A673 (cell line): ENCODE measurements around the gene ASB3. TPM values are rescaled to one million over a fixed set of nuclear protein-coding genes. Genes with fewer than 3 reads are reported as not detected.

Experiments used
- BruUV-seq: library from RNA; stranded (reverse); fragments of 400-500 nt; replicated peaks from 2 replicates; lab custom pipeline; 2021; lab: Mats Ljungman, UMichigan
- CTCF ChIA-PET: fragments of 300-600 bp; sonication (Branson Sonifier 250); formaldehyde crosslinking; loops from one replicate; lab custom pipeline; 2022; ENCODE audit warnings: antibody characterized with exemption; lab: Charles Lee
- POLR2A ChIA-PET: fragments of 300-600 bp; sonication (Branson Sonifier 250); formaldehyde crosslinking; loops from one replicate; lab custom pipeline; 2022; ENCODE audit warnings: antibody characterized with exemption; ENCODE audit not compliant: low non-redundant PET; lab: Charles Lee
- DNase-seq: peaks from one replicate; pipeline ENCODE4 v3.0.0-alpha.2; 2015; ENCODE audit warnings: low spot score
- H3K27ac ChIP-seq: fragments of 200-600 bp; sonication (generic); 2 replicates; pipeline ENCODE4 v1.5.1; 2016; ENCODE audit warnings: mixed run types, low read depth, mild to moderate bottlenecking, mixed read lengths, antibody characterized with exemption, low read length; ENCODE audit not compliant: poor library complexity, severe bottlenecking
- H3K27me3 ChIP-seq: fragments of 200-600 bp; sonication (generic); replicated peaks from 2 replicates; pipeline ENCODE4 v1.6.1; 2017; ENCODE audit warnings: mixed run types, low read depth, mild to moderate bottlenecking, mixed read lengths, antibody characterized with exemption, low read length; ENCODE audit not compliant: insufficient read depth, poor library complexity
- H3K36me3 ChIP-seq: fragments of 200-600 bp; sonication (generic); 2 replicates; pipeline ENCODE4 v1.6.1; 2016; ENCODE audit warnings: mixed run types, mild to moderate bottlenecking, mixed read lengths, antibody characterized with exemption, low read length; ENCODE audit not compliant: insufficient read depth, poor library complexity, severe bottlenecking
- H3K4me1 ChIP-seq: fragments of 200-600 bp; sonication (generic); 2 replicates; pipeline ENCODE4 v1.6.1; 2017; ENCODE audit warnings: mixed run types, mild to moderate bottlenecking, mixed read lengths, antibody characterized with exemption, low read length; ENCODE audit not compliant: insufficient read depth, poor library complexity, severe bottlenecking
- H3K4me3 ChIP-seq: fragments of 200-600 bp; sonication (generic); 2 replicates; pipeline ENCODE4 v1.5.1; 2016; ENCODE audit warnings: low read depth, mixed run types, mild to moderate bottlenecking, mixed read lengths, low read length; ENCODE audit not compliant: poor library complexity, severe bottlenecking
- H3K9me3 ChIP-seq: fragments of 200-600 bp; sonication (generic); 2 replicates; pipeline ENCODE4 v1.6.1; 2016; ENCODE audit warnings: mixed run types, low read depth, mild to moderate bottlenecking, mixed read lengths, antibody characterized with exemption, low read length; ENCODE audit not compliant: poor library complexity, severe bottlenecking
- CTCF ChIP-seq: fragments of 300-800, 200-600 bp; sonication (generic); conservative IDR thresholded peaks from 2 replicates; pipeline ENCODE4 v1.5.1; 2017; ENCODE audit warnings: low read depth, mild to moderate bottlenecking, antibody characterized with exemption, low read length, moderate library complexity, mixed read lengths
- EZH2 ChIP-seq: fragments of 200-600 bp; sonication (generic); IDR thresholded peaks from 2 replicates; pipeline ENCODE4 v1.6.1; 2017; ENCODE audit warnings: borderline replicate concordance, low read depth, mild to moderate bottlenecking, mixed read lengths, antibody characterized with exemption, low read length; ENCODE audit not compliant: poor library complexity, severe bottlenecking
- intact Hi-C: fragments of 100-400 bp; cut with micrococcal nuclease; formaldehyde crosslinking; loops from one replicate; pipeline ENCODE4 v1.10.0; 2022; ENCODE audit not compliant: unreplicated experiment
- total RNA-seq: library from RNA; stranded (reverse); gene quantifications from 2 replicates; pipeline ENCODE4 v1.2.3, GENCODE V29; 2021

The ASB3 gene
- total RNA-seq, 1 experiment from 2014 or later = 18.7 TPM

DNA sequence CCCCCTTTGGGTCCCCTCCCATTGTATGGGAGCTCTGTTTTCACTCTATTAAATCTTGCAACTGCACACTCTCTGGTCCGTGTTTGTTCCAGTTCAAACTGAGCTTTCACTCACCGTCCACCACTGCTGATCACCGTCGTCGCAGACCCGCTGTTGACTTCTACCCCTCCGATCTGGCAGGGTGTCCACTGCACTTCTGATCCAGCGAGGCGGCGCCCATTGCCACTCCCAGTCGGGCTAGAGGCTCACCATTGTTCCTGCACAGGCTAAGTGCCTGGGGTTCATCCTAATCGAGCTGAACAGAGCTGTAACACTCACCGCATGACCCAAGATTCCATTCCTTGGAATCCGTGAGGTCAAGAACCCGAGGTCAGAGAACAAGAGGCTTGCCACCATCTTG lies 30.1 kb downstream of the ASB3 start:
- H3K4me3 ChIP-seq = no peak overlapping the region
- no peaks in the 10 kb centered on the region for H3K9me3 ChIP-seq
- DNase-seq = no peak
- TF ChIP-seq EZH2 = no peak
- no peak for TF ChIP-seq CTCF
- intact Hi-C loops = no loop called here
- no peak overlapping the region for H3K27ac ChIP-seq
- H3K36me3 ChIP-seq = no peaks in the 10 kb centered on the region
- ChIA-PET CTCF (no interaction called here), POLR2A (no interaction called here)
- H3K27me3 ChIP-seq = no peaks in the 10 kb centered on the region
- H3K4me1 ChIP-seq = no peaks in the 10 kb centered on the region
- no TSS peak for BruUV-seq

DNA sequence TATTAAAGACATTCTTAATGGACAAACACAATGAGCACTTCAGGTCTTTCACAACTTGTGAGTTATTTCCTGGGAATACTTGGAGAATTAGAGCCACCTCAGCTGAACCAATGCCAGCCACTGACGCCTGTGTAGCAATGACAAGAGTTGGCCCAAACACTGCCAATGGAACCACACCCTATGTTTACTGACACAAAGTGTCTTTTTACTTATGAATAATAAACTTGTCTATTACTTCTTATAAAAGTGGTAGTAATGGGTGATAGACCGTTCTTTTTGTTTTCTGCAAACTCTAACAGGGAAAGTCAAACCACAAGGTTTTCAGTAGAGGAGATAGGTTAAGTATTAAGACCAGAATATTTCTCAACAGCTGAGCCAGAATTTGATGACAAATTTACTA lies 31.6 kb downstream of the ASB3 start:
- no TSS peak for BruUV-seq
- no peak for DNase-seq
- TF ChIP-seq EZH2 (no peak), CTCF (no peak)
- H3K4me3 ChIP-seq = no peak overlapping the region
- H3K27ac ChIP-seq = no peak overlapping the region
- H3K36me3 ChIP-seq = no peaks in the 10 kb centered on the region
- ChIA-PET CTCF (no interaction called here), POLR2A (no interaction called here)
- no peaks in the 10 kb centered on the region for H3K4me1 ChIP-seq
- intact Hi-C loops = no loop called here
- no peaks in the 10 kb centered on the region for H3K9me3 ChIP-seq
- H3K27me3 ChIP-seq = no peaks in the 10 kb centered on the region

- intact Hi-C loops = no loop called here
- ChIA-PET POLR2A (no interaction called here), CTCF (no interaction called here)
- Histone ChIP-seq H3K4me1 (no peaks in the 10 kb centered on the region), H3K36me3 (no peaks in the 10 kb centered on the region), H3K9me3 (no peaks in the 10 kb centered on the region), H3K27me3 (no peaks in the 10 kb centered on the region), H3K27ac (no peak overlapping the region), H3K4me3 (no peak overlapping the region)
- no peak for DNase-seq
- no TSS peak for BruUV-seq
- TF ChIP-seq EZH2 (no peak), CTCF (no peak)
These were observed 33.7 kb downstream of the ASB3 start for GRCh38 chr2:53753041-53753440.
